ENCODE results near the gene CRK. TPM values are rescaled to one million over a fixed set of nuclear protein-coding genes. Genes with fewer than 3 reads are reported as not detected.

The CRK gene
- total and polyA plus RNA-seq, 11 donors = 17.0 to 49.0 (median 42.2) TPM

DNA sequence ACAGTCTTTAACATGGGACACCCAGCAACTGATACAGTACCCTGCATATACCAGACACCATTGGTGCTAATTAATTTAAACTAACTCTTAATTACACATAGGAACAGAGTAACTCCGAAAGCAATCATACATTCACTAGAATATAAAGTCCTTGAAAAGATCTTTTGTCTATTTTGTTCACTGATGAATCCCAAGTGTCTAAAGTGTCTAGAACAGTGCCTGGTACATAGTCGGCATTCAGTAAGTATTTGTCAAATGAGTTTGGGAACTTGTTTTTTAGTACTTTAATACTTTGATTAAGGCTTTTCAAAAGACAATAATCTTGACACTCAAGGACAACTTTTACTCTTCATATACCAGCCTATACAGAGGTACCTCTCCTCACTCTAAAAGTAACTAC is 69.8 kb downstream of the CRK start:
- Histone ChIP-seq H3K36me3 (peaks cover 0 to 4% (median 0%) of the 10 kb centered on the region in 9 donors), H3K27ac (peak overlapping the region in 4 of 12 donors; percentile 17 to 50 (median 34)), H3K4me1 (peaks cover 2 to 98% (median 87%) of the 10 kb centered on the region in 12 donors), H3K27me3 (no peaks in the 10 kb centered on the region), H3K9me3 (no peaks in the 10 kb centered on the region), H3K4me3 (no peak overlapping the region)
- ATAC-seq (no peak), DNase-seq (no peak)
- intact Hi-C loops (cut with DNase I) = no loop called here
- WGBS, 4 donors = 65 to 82% (median 73%) methylated on average over 2 of the region's 2 CpGs
- TF ChIP-seq POLR2A (IDR thresholded peaks at IDR 0.05) = no peak

DNA sequence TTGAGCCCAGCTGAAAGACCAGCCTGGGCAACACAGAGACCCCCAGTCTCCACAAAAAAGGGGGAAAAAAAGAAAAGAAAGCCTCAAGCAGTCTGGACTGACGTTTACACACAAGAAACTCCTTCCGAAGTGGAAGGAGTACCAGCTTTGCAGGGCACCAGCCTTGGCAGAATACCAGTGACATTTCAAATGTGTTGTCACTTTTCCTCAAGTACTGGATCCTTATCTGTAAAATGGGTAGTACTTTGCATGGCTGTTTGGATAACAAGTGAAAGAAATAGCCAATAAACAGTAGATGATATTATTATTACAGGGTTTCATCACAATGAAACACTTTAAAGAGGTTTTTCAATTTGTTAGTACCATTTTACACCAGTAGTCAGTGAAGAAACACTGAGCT is 70.2 kb downstream of the CRK start:
- Histone ChIP-seq H3K36me3 (peaks cover 0 to 4% (median 0%) of the 10 kb centered on the region in 9 donors), H3K4me3 (no peak overlapping the region), H3K4me1 (peaks cover 6 to 98% (median 87%) of the 10 kb centered on the region in 12 donors), H3K27ac (peak overlapping the region in 1 of 12 donors; percentile 50), H3K9me3 (no peaks in the 10 kb centered on the region), H3K27me3 (no peaks in the 10 kb centered on the region)
- WGBS, 4 donors = 22 to 30% (median 23%) methylated on average over 2 of the region's 2 CpGs
- ATAC-seq (peak in 1 of 4 donors; percentile 25), DNase-seq (no peak)
- TF ChIP-seq CTCF (IDR thresholded peaks at IDR 0.05) = no peak
- no peak for TF ChIP-seq POLR2A (IDR thresholded peaks at IDR 0.05)
- intact Hi-C loops (cut with DNase I) = no loop called here

- H3K4me1 ChIP-seq = peaks cover 8 to 98% (median 87%) of the 10 kb centered on the region in 12 donors
- ATAC-seq (peak in 3 of 4 donors; percentile 62 to 76 (median 74)), DNase-seq (no peak)
- peaks cover 0 to 4% (median 0%) of the 10 kb centered on the region in 9 donors for H3K36me3 ChIP-seq
- no peak for TF ChIP-seq POLR2A (IDR thresholded peaks at IDR 0.05)
- TF ChIP-seq CTCF (IDR thresholded peaks at IDR 0.05) = no peak
- intact Hi-C loops (cut with DNase I) = no loop called here
- no peaks in the 10 kb centered on the region for H3K9me3 ChIP-seq
- H3K27ac ChIP-seq = peak overlapping the region in 5 of 12 donors; percentile 24 to 45 (median 25)
- H3K4me3 ChIP-seq = no peak overlapping the region
- WGBS, 4 donors = 6 to 8% (median 6%) methylated on average over 1 of the region's 1 CpG
- no peaks in the 10 kb centered on the region for H3K27me3 ChIP-seq
Observed at GRCh38 chr17:1384905-1385435, 71.1 kb downstream of the CRK start.

GRCh38 chr17:1379930-1380313 is 76.1 kb downstream of the CRK start:
- Histone ChIP-seq H3K27me3 (no peaks in the 10 kb centered on the region), H3K9me3 (no peaks in the 10 kb centered on the region), H3K4me1 (peaks cover 9 to 98% (median 93%) of the 10 kb centered on the region in 12 donors), H3K36me3 (peaks cover 0 to 7% (median 3%) of the 10 kb centered on the region in 9 donors), H3K27ac (peak overlapping the region in 6 of 12 donors; percentile 3 to 68 (median 40)), H3K4me3 (peak overlapping the region in 1 of 12 donors; percentile 13)
- intact Hi-C loops (cut with DNase I) = no loop called here
- TF ChIP-seq CTCF (IDR thresholded peaks at IDR 0.05) = no peak
- no peak for DNase-seq
- WGBS, 4 donors = 47 to 62% (median 51%) methylated on average over 10 of the region's 10 CpGs
- ATAC-seq = no peak
